GM23338 (cell line): ENCODE data around the gene RGL1. TPM values are rescaled to one million over a fixed set of nuclear protein-coding genes. Genes with fewer than 3 reads are reported as not detected.

Source experiments
- ATAC-seq: fragments of 200-7000 bp; cut with Tn5 transposase; 3 replicates; pipeline ENCODE4 v1.9.1; 2020
- DNase-seq: peaks from one replicate; pipeline ENCODE4 v3.0.0-alpha.2; 2015; ENCODE audit warnings: low spot score
- H2AFZ ChIP-seq: fragments of 200-600 bp; sonication (generic); 2 replicates; pipeline ENCODE4 v1.8.0; 2016; ENCODE audit warnings: antibody characterized with exemption, mild to moderate bottlenecking, moderate library complexity
- H3F3A ChIP-seq: fragments of 200-600 bp; sonication (generic); replicated peaks from 2 replicates; pipeline ENCODE4 v1.8.0; 2017; ENCODE audit warnings: antibody characterized with exemption, mixed run types, low read depth
- H3K27ac ChIP-seq: fragments of 200-600 bp; sonication (generic); 2 replicates; pipeline ENCODE4 v1.6.1; 2016; ENCODE audit warnings: low read depth
- H3K27me3 ChIP-seq: fragments of 200-600 bp; sonication (generic); 2 replicates; pipeline ENCODE4 v1.8.0; 2016; ENCODE audit warnings: mild to moderate bottlenecking, mixed run types, moderate library complexity; ENCODE audit not compliant: insufficient read depth
- H3K36me3 ChIP-seq: fragments of 200-600 bp; sonication (generic); 2 replicates; pipeline ENCODE4 v1.8.0; 2016; ENCODE audit warnings: mild to moderate bottlenecking; ENCODE audit not compliant: insufficient read depth
- H3K4me1 ChIP-seq: fragments of 200-600 bp; sonication (generic); 2 replicates; pipeline ENCODE4 v1.8.0; 2016; ENCODE audit warnings: mild to moderate bottlenecking, moderate library complexity; ENCODE audit not compliant: insufficient read depth
- H3K4me2 ChIP-seq: fragments of 200-600 bp; sonication (generic); 2 replicates; pipeline ENCODE4 v1.7.1; 2017; ENCODE audit warnings: mixed run types
- H3K4me3 ChIP-seq: fragments of 200-600 bp; sonication (generic); 2 replicates; pipeline ENCODE4 v1.6.1; 2016; ENCODE audit warnings: mixed run types
- H3K79me2 ChIP-seq: fragments of 200-600 bp; sonication (generic); replicated peaks from 2 replicates; pipeline ENCODE4 v1.8.0; 2017; ENCODE audit warnings: mild to moderate bottlenecking; ENCODE audit not compliant: insufficient read depth
- H3K9me2 ChIP-seq: fragments of 200-600 bp; sonication (generic); 2 replicates; pipeline ENCODE4 v1.8.0; 2017; ENCODE audit not compliant: insufficient read depth
- H4K20me1 ChIP-seq: fragments of 200-600 bp; sonication (generic); replicated peaks from 2 replicates; pipeline ENCODE4 v1.8.0; 2017; ENCODE audit warnings: mild to moderate bottlenecking; ENCODE audit not compliant: insufficient read depth
- H3K27ac Mint-ChIP-seq: 2 replicates; pipeline ENCODE4 v1.8.0; 2020; ENCODE audit warnings: inconsistent platforms, mild to moderate bottlenecking, moderate library complexity, mixed read lengths
- H3K27me3 Mint-ChIP-seq: 3 replicates; pipeline ENCODE4 v1.8.0; 2022; ENCODE audit warnings: low read depth, mild to moderate bottlenecking, moderate library complexity, mixed read lengths, inconsistent platforms; ENCODE audit not compliant: insufficient read depth, poor library complexity
- H3K36me3 Mint-ChIP-seq: 3 replicates; pipeline ENCODE4 v1.8.0; 2021; ENCODE audit warnings: low read depth, mild to moderate bottlenecking, inconsistent platforms, moderate library complexity, mixed read lengths
- H3K4me1 Mint-ChIP-seq: 3 replicates; pipeline ENCODE4 v1.8.0; 2020; ENCODE audit warnings: mild to moderate bottlenecking, inconsistent platforms, mixed read lengths
- H3K4me3 Mint-ChIP-seq: 3 replicates; pipeline ENCODE4 v1.8.0; 2021; ENCODE audit warnings: moderate library complexity, mild to moderate bottlenecking, inconsistent platforms, mixed read lengths
- H3K9me3 Mint-ChIP-seq: 3 replicates; pipeline ENCODE4 v1.8.0; 2020; ENCODE audit warnings: moderate library complexity, mild to moderate bottlenecking, inconsistent platforms, mixed read lengths
- CREB1 ChIP-seq: fragments of 250-450 bp; sonication (Bioruptor Pico); IDR thresholded peaks from 2 replicates; pipeline ENCODE4 v1.5.0; 2020; ENCODE audit warnings: low read depth, mild to moderate bottlenecking, moderate library complexity
- EZH2 ChIP-seq: fragments of 200-600 bp; sonication (generic); IDR thresholded peaks from one replicate; pipeline ENCODE4 v1.8.0; 2017; ENCODE audit warnings: antibody characterized with exemption, mild to moderate bottlenecking, low read depth; ENCODE audit not compliant: unreplicated experiment
- NANOG ChIP-seq: IDR thresholded peaks from 2 replicates; pipeline ENCODE4 v1.6.1; 2016; ENCODE audit warnings: antibody characterized with exemption, borderline replicate concordance
- POLR2AphosphoS5 ChIP-seq: IDR thresholded peaks from 2 replicates; pipeline ENCODE4 v1.6.1; 2016; ENCODE audit warnings: antibody characterized with exemption, low read depth
- STAT1 ChIP-seq: IDR thresholded peaks from one replicate; pipeline ENCODE4 v1.6.1; 2016; ENCODE audit warnings: antibody characterized with exemption; ENCODE audit not compliant: unreplicated experiment
- ZNF114 ChIP-seq: fragments of 250-450 bp; sonication (Bioruptor Pico); IDR thresholded peaks from 2 replicates; pipeline ENCODE4 v1.5.0; 2020; ENCODE audit warnings: mild to moderate bottlenecking, moderate library complexity
- polyA plus RNA-seq: library from polyadenylated mRNA; unstranded; fragments of >200 nt; fragmentation: Nextera tagmentation; extraction: Ambion mirVana; gene quantifications from 2 replicates; pipeline ENCODE4 v1.2.1, GENCODE V29; 2016
- total RNA-seq: library from RNA; depleted of rRNA; stranded (reverse); fragments of >200 nt; shearing (Covaris generic); gene quantifications from 2 replicates; pipeline ENCODE4 v1.2.3, GENCODE V29; 2014
- TF ChIP-seq, protein P1 (sequence below): fragments of 250-450 bp; sonication (Bioruptor Pico); IDR thresholded peaks from 2 replicates; pipeline ENCODE4 v1.5.0; 2020; ENCODE audit warnings: mild to moderate bottlenecking, moderate library complexity

Gene RGL1
- total and polyA plus RNA-seq, 2 experiments from 2014 or later: 0.91 to 2.6 TPM

DNA sequence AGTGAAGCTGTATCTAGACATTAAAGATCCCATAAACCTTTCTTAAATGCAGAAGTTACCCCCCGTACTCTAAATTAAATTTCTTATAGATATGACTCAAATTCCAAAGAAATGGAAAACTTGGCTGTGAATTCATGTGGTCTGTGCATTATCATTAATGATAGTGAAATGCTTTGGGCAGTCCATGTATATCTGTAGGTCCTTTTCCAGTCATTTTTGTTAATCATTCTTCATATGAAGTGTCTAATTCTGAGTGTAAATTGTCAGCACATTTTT lies 89.3 kb downstream of the RGL1 start:
- TF ChIP-seq, protein P1, sequence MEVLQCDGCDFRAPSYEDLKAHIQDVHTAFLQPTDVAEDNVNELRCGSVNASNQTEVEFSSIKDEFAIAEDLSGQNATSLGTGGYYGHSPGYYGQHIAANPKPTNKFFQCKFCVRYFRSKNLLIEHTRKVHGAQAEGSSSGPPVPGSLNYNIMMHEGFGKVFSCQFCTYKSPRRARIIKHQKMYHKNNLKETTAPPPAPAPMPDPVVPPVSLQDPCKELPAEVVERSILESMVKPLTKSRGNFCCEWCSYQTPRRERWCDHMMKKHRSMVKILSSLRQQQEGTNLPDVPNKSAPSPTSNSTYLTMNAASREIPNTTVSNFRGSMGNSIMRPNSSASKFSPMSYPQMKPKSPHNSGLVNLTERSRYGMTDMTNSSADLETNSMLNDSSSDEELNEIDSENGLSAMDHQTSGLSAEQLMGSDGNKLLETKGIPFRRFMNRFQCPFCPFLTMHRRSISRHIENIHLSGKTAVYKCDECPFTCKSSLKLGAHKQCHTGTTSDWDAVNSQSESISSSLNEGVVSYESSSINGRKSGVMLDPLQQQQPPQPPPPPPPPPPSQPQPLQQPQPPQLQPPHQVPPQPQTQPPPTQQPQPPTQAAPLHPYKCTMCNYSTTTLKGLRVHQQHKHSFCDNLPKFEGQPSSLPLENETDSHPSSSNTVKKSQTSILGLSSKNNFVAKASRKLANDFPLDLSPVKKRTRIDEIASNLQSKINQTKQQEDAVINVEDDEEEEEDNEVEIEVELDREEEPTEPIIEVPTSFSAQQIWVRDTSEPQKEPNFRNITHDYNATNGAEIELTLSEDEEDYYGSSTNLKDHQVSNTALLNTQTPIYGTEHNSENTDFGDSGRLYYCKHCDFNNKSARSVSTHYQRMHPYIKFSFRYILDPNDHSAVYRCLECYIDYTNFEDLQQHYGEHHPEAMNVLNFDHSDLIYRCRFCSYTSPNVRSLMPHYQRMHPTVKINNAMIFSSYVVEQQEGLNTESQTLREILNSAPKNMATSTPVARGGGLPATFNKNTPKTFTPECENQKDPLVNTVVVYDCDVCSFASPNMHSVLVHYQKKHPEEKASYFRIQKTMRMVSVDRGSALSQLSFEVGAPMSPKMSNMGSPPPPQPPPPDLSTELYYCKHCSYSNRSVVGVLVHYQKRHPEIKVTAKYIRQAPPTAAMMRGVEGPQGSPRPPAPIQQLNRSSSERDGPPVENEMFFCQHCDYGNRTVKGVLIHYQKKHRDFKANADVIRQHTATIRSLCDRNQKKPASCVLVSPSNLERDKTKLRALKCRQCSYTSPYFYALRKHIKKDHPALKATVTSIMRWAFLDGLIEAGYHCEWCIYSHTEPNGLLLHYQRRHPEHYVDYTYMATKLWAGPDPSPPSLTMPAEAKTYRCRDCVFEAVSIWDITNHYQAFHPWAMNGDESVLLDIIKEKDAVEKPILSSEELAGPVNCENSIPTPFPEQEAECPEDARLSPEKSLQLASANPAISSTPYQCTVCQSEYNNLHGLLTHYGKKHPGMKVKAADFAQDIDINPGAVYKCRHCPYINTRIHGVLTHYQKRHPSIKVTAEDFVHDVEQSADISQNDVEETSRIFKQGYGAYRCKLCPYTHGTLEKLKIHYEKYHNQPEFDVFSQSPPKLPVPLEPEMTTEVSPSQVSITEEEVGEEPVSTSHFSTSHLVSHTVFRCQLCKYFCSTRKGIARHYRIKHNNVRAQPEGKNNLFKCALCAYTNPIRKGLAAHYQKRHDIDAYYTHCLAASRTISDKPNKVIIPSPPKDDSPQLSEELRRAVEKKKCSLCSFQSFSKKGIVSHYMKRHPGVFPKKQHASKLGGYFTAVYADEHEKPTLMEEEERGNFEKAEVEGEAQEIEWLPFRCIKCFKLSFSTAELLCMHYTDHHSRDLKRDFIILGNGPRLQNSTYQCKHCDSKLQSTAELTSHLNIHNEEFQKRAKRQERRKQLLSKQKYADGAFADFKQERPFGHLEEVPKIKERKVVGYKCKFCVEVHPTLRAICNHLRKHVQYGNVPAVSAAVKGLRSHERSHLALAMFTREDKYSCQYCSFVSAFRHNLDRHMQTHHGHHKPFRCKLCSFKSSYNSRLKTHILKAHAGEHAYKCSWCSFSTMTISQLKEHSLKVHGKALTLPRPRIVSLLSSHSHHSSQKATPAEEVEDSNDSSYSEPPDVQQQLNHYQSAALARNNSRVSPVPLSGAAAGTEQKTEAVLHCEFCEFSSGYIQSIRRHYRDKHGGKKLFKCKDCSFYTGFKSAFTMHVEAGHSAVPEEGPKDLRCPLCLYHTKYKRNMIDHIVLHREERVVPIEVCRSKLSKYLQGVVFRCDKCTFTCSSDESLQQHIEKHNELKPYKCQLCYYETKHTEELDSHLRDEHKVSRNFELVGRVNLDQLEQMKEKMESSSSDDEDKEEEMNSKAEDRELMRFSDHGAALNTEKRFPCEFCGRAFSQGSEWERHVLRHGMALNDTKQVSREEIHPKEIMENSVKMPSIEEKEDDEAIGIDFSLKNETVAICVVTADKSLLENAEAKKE: no peak
- TF ChIP-seq STAT1 (no peak), POLR2AphosphoS5 (no peak), NANOG (no peak), ZNF114 (CRISPR knock-in tag) (no peak)
- Histone ChIP-seq H3K27ac (no peak overlapping the region), H3K4me2 (no peak overlapping the region), H4K20me1 (no peaks in the 10 kb centered on the region), H3K27me3 (no peaks in the 10 kb centered on the region), H3K4me3 (no peak overlapping the region), H3F3A (no peaks in the 10 kb centered on the region), H3K4me1 (no peaks in the 10 kb centered on the region), H3K79me2 (no peaks in the 10 kb centered on the region), H3K36me3 (no peaks in the 10 kb centered on the region), H3K9me2 (no peaks in the 10 kb centered on the region), H2AFZ (no peak overlapping the region)
- no peaks in the 10 kb centered on the region for H3K27me3 Mint-ChIP-seq
- ATAC-seq: no peak
- H3K27ac Mint-ChIP-seq: no peak overlapping the region
- H3K36me3 Mint-ChIP-seq: no peaks in the 10 kb centered on the region
- DNase-seq: no peak
- no peak overlapping the region for H3K4me3 Mint-ChIP-seq
- no peaks in the 10 kb centered on the region for H3K9me3 Mint-ChIP-seq
- no peaks in the 10 kb centered on the region for H3K4me1 Mint-ChIP-seq

DNA sequence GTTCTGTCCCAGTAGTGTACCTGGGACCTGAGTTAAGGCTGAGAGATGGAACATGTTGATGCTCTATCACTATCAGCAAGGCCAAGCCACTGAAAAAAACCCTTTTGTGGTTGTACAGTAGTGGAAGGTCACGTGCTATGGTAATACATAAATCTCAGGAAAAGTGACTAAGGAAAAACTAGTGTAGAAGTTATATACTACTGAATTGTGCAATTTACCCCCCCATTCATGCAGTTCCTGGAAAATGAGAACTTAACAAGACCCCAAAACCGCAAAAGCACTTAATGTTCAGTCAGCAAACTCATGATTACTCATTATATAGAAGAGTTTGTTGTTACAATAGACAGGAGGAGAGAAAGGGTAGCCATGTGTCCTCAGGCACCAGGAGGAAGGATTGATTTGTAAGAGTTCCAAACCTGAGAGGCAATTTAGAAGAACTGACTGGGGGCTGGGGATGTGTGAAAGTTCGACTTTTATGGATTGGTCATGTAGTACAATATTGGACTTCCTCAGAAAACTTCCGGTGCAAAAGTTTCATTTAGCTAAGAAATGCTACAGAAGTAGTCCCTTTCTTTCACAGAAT lies 91.6 kb downstream of the RGL1 start:
- H3K79me2 ChIP-seq: no peaks in the 10 kb centered on the region
- H4K20me1 ChIP-seq: no peaks in the 10 kb centered on the region
- no peaks in the 10 kb centered on the region for H3K36me3 ChIP-seq
- Mint-ChIP-seq H3K36me3 (no peaks in the 10 kb centered on the region), H3K4me1 (no peaks in the 10 kb centered on the region), H3K27ac (no peak overlapping the region), H3K27me3 (no peaks in the 10 kb centered on the region), H3K4me3 (no peak overlapping the region), H3K9me3 (no peaks in the 10 kb centered on the region)
- H3K9me2 ChIP-seq: no peaks in the 10 kb centered on the region
- H3K4me2 ChIP-seq: no peak overlapping the region
- no peak overlapping the region for H2AFZ ChIP-seq
- H3F3A ChIP-seq: no peaks in the 10 kb centered on the region
- ATAC-seq (no peak), DNase-seq (no peak)
- no peak overlapping the region for H3K4me3 ChIP-seq
- no peaks in the 10 kb centered on the region for H3K4me1 ChIP-seq
- no peak overlapping the region for H3K27ac ChIP-seq
- H3K27me3 ChIP-seq: no peaks in the 10 kb centered on the region
- TF ChIP-seq, protein P1: no peak
- TF ChIP-seq CREB1 (CRISPR knock-in tag): no peak
- TF ChIP-seq EZH2: no peak
- TF ChIP-seq STAT1: no peak
